RPMI8226 (cell line): Measurements from ENCODE around the gene SNAPC3.
"Not testable (repeated sequence)": the region's sequence is repeated elsewhere in the genome, so short reads cannot be mapped to it uniquely, and the experiment has no call there.

Source experiments
- DNase-seq: peaks from one replicate; pipeline ENCODE4 v3.0.0-alpha.2; 2015

SNAPC3 gene

GRCh38 chr9:15426019-15426418 lies 3.3 kb downstream of the SNAPC3 start:
- peak; percentile 8 for DNase-seq

DNA sequence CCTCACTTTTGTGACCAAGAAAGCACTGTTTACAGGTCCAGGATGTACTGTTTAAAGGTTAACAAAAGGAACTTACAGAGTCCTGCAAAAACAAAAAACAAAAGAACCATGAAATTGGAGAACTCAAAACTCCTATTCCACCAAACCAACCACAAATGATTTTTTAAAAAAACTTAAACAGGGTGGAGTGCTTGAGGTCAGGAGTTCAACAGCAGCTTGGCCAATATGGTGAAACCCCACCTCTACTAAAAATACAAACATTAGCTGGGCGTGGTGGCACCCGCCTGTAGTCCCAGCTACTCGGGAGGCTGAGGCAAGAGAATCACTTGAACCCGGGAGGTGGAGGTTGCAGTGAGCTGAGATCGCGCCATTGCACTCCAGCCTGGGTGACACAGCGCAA lies 5.0 kb downstream of the SNAPC3 start:
- not testable (repeated sequence) for DNase-seq

DNA sequence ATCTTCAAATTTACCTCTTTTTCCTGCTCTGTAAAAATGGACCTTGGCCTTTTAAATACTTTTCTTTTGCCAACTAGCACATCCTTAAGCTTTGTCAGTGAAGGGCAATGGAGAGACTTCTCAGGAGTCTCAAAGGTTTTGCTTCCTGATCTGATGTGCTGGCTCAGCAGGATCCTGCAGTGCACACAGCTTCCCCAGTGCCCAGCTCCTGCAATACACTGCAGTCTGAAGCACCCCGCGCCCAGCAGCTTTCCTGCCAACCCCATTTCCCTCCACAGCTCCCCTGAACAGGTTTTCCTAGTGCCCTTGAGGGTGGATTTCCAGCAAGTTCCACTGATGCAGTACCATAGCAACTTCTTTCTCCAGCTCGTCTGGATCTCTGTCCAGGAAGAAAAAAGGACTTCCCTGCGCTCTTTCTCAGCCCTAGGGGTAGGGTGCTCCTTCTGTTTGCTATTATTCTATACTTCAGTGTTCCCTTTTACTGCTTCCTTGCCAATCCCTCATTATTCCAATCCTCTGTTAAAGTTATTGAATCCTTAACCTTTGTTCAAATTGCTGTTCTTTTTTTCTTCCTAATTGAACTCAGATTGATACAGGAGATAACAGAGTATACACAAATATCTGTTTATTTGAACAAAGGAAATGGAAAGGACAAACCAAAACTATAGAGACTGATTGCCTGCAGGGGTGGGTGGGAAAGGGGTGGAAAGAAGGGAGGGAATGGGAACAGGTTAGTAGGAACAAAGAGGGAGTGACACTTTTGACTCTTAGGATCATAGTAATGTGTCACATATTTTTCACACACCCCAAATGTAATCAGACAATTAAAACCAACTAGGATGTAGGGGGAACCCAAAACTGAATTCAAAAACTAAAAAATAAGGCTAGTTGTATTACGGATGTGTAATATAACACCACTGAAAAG lies 8.5 kb downstream of the SNAPC3 start:
- DNase-seq, result peak; percentile 70

DNA sequence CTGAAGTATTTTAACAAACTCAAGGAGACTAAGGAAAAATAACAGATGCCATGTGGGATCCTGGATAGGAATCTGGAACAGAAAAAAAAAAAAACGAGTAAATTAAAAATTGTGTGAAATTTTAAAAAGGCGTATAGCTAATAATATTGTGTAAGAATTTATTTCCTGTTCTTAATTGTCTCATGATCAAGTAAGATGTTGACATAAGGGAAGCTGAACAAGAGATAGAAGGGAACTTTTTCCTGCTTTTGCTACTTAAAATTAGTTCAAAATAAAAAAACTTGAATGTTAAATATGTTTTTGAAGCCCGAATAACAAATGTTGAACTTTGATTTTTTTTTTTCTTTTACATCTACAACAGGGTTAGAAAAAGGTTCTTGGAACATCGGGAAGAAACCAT lies 10.5 kb downstream of the SNAPC3 start:
- no peak for DNase-seq

DNA sequence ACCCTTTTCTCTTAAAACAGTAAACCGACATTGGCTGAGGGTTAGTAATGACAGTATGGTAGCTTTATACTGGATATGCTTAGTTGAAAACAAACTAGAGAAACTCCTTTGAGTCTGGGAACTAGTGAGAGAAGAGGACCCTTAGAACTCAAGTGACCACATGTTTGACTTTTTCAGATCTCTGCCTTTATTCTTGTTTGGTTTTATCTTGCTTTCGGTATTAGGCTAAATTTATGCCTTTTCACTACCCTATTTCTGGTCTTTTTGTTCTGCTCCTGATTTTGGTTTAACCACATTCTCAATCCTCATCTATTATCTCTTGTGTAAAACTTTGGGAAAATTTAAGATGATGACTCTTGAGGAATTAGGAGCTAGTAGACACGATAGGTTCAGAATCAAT lies 11.0 kb downstream of the SNAPC3 start:
- no peak for DNase-seq

- no peak for DNase-seq
Observed at GRCh38 chr9:15438891-15439290, 16.2 kb downstream of the SNAPC3 start.

GRCh38 chr9:15441841-15442240 lies 19.2 kb downstream of the SNAPC3 start:
- DNase-seq, result not testable (repeated sequence)

- DNase-seq, result not testable (repeated sequence)
Observed at GRCh38 chr9:15442264-15442663, 19.6 kb downstream of the SNAPC3 start.

DNA sequence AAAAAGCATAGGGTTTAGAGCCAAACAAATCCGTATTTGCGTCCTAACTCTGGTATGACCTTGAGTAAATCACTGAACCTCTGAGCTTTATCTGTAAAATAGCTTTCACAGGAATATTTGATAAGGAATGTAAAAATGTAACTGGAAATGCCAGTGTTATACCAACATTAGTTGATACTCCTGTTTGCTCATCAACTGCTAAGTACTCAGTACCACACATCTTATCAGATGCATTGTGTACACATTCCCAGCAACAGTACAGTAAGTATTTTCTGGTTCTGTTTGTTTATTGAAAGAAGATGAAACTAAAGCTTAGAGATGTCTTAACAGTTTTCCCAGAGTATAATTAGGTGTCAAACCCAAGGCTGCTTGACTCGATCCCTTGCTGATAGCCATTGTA lies 21.5 kb downstream of the SNAPC3 start:
- no peak for DNase-seq

GRCh38 chr9:15453956-15454355 lies 31.3 kb downstream of the SNAPC3 start:
- no peak for DNase-seq

GRCh38 chr9:15461056-15461455 lies 38.4 kb downstream of the SNAPC3 start:
- DNase-seq, result no peak

- DNase-seq, result no peak
Observed at GRCh38 chr9:15461601-15462000, 38.9 kb downstream of the SNAPC3 start.

GRCh38 chr9:15468145-15468544 lies 45.5 kb downstream of the SNAPC3 start:
- no peak for DNase-seq

GRCh38 chr9:15469406-15469805 lies 46.7 kb downstream of the SNAPC3 start:
- DNase-seq, result no peak

DNA sequence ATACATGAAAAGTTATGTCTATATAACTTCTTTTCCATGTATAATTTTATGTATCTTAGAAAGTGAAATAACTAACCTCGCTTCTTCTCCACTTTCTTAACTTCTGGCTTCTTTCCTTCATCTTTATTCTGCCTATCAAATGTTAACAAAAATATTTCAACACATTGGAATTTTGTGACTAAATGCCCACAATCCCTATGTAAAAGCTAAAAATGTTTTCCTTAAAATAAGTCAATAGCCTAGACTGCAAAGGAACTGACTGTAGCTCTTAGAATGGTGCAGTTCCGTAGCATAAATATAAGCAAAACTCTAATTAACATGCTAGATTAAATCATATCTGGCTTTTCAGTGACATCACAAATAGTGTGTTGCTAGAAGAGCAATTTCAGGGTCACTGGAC lies 47.2 kb downstream of the SNAPC3 start:
- DNase-seq, result no peak

GRCh38 chr9:15475923-15476536 lies 53.4 kb downstream of the SNAPC3 start:
- DNase-seq, result no peak

GRCh38 chr9:15480028-15480427 lies 57.4 kb downstream of the SNAPC3 start:
- no peak for DNase-seq

DNA sequence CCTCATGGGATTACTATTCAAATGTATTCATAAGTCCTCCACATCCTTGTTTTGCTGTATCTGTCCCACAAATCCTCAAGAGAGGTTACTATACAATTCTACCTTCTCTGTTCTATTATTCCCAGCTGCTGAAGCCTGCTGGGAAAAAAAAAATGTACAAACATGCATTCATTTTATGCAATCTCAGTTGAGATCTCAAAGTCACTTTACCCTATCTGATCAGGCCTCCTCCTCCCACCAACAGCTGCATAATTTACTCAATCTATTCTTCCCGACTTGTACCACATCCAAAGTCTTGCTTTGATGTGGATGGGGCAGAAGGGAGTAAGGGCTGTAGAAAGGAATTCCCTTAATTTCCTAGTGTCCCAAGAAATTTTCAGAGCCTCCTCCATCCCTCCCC lies 59.5 kb downstream of the SNAPC3 start:
- DNase-seq, result no peak

DNA sequence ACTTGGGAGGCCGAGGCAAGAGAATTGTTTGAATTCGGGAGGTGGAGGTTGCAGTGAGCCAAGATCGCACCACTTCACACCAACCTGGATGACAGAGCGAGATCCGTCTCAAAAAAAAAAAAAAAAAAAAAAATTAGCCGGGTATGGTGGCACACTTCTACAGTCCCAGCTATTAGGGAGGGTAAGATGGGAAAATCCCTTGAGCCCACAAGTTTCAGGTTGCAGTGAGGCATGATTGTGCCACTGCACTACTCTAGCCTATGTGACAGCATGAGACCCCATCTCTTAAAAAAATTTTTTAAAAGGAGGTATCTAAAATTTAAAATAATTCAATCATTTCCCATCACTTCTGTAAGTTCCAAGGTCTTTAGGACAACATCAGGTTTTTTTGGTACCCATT lies 62.1 kb downstream of the SNAPC3 start:
- no peak for DNase-seq

- peak; percentile 12 for DNase-seq
Observed at GRCh38 chr9:15485836-15486666, 63.4 kb downstream of the SNAPC3 start.

- DNase-seq, result no peak
Observed at GRCh38 chr9:15491950-15492349, 69.3 kb downstream of the SNAPC3 start.

GRCh38 chr9:15492485-15493150 lies 69.9 kb downstream of the SNAPC3 start:
- DNase-seq, result no peak
